Lung (tissue), 12 donors: ENCODE data around the gene HS1BP3. TPM values are rescaled to one million over a fixed set of nuclear protein-coding genes. Genes with fewer than 3 reads are reported as not detected.
A peak's percentile ranks its signal among the peaks of the same experiment; 100 is the strongest.

Source experiments
- ATAC-seq: fragments of 200-7000 bp; cut with Tn5 transposase; one replicate; pipeline ENCODE4 v1.9.1; 2020; ENCODE audit warnings: moderate number of reproducible peaks; ENCODE audit not compliant: insufficient read depth, low FRiP score
- DNase-seq, 3 donors: peaks; one replicate each; pipeline ENCODE4 v3.0.0-alpha.2; 2013 to 2017
- H3K27ac ChIP-seq, 2 donors: one replicate each; pipeline ENCODE4 v1.5.1; 2013; ENCODE audit warnings: mild to moderate bottlenecking in 2 of 2, moderate library complexity in 2 of 2, control low read depth in 1 of 2, inconsistent platforms in 1 of 2, low read depth in 1 of 2, low read length in 1 of 2
- H3K27me3 ChIP-seq, 3 donors: one replicate each; pipeline ENCODE4 v1.5.1; 2013; ENCODE audit warnings: low read length in 2 of 3; ENCODE audit not compliant: control insufficient read depth in 3 of 3, insufficient read depth in 3 of 3
- H3K36me3 ChIP-seq, 4 donors: one replicate each; pipeline ENCODE4 v1.5.1; 2013; ENCODE audit warnings: low read length in 4 of 4, mild to moderate bottlenecking in 1 of 4, moderate library complexity in 1 of 4; ENCODE audit not compliant: control insufficient read depth in 4 of 4, insufficient read depth in 4 of 4
- H3K4me1 ChIP-seq, 5 donors: one replicate each; pipeline ENCODE4 v1.5.1; 2013; ENCODE audit warnings: low read length in 5 of 5, mild to moderate bottlenecking in 2 of 5, moderate library complexity in 1 of 5; ENCODE audit not compliant: control insufficient read depth in 5 of 5, insufficient read depth in 5 of 5
- H3K4me3 ChIP-seq: one replicate; pipeline ENCODE4 v1.5.1; 2013; ENCODE audit warnings: mild to moderate bottlenecking, control low read depth, moderate library complexity
- H3K9ac ChIP-seq, 2 donors: one replicate each; pipeline ENCODE4 v1.5.1; 2013; ENCODE audit warnings: low read length in 2 of 2, control low read depth in 1 of 2; ENCODE audit not compliant: insufficient read depth in 1 of 2
- H3K9me3 ChIP-seq, 4 donors: one replicate each; pipeline ENCODE4 v1.5.1; 2013; ENCODE audit warnings: low read length in 3 of 4, mild to moderate bottlenecking in 1 of 4, moderate library complexity in 1 of 4; ENCODE audit not compliant: control insufficient read depth in 4 of 4, insufficient read depth in 3 of 4
- CTCF ChIP-seq: IDR thresholded peaks from 2 replicates; pipeline ENCODE4 v1.5.1; 2012; ENCODE audit warnings: mild to moderate bottlenecking; ENCODE audit errors: control extremely low read depth, extremely low read depth
- WGBS, 2 donors: extraction: QIAGEN DNeasy Blood & Tissue Kit; methylation state at CpG; one replicate each; pipeline ENCODE4 v1.1.7; 2013; 5-methylcytosine and 5-hydroxymethylcytosine counted together
- polyA plus RNA-seq, 2 donors: library from polyadenylated mRNA; stranded (reverse); fragments of 200-250 nt; gene quantifications; one replicate each; pipeline ENCODE4 v1.2.1, GENCODE V29; 2013
- total RNA-seq, 2 donors: library from RNA; depleted of rRNA in 1 of 2; stranded (reverse); fragments of >200 nt in 1 of 2; gene quantifications; one replicate each; pipeline ENCODE4 v1.2.1, GENCODE V29; 2014 to 2021
- donor health status: control.
- donor health status: control.
- donor health status: Bipolar disorder and iron deficiency.
- donor health status: healthy.
- donor health status: DM: yes; HTN: yes; CAD: no.

HS1BP3 gene
- total and polyA plus RNA-seq, 4 donors = 25.4 to 41.4 (median 33.4) TPM

GRCh38 chr2:20589975-20590703 is 60.8 kb downstream of the HS1BP3 start:
- WGBS, 2 donors = 86 to 90% methylated on average over 14 of the region's 14 CpGs
- DNase-seq = no peak
- TF ChIP-seq CTCF = no peak
- Histone ChIP-seq H3K9ac (no peak overlapping the region), H3K4me1 (peaks cover 0 to 31% (median 14%) of the 10 kb centered on the region in 5 donors), H3K27ac (peak overlapping the region in 1 of 2 donors; percentile 0), H3K4me3 (no peak overlapping the region), H3K36me3 (no peaks in the 10 kb centered on the region), H3K9me3 (no peaks in the 10 kb centered on the region), H3K27me3 (no peaks in the 10 kb centered on the region)
- no peak for ATAC-seq

- H3K27ac ChIP-seq = no peak overlapping the region
- no peak overlapping the region for H3K4me3 ChIP-seq
- TF ChIP-seq CTCF = no peak
- peaks cover 0 to 35% (median 23%) of the 10 kb centered on the region in 5 donors for H3K4me1 ChIP-seq
- H3K9ac ChIP-seq = no peak overlapping the region
- 81% methylated on average over 11 of the region's 11 CpGs for WGBS, 2 donors
- no peak for DNase-seq
- no peaks in the 10 kb centered on the region for H3K9me3 ChIP-seq
- no peaks in the 10 kb centered on the region for H3K27me3 ChIP-seq
- ATAC-seq = no peak
- H3K36me3 ChIP-seq = no peaks in the 10 kb centered on the region
Observed at GRCh38 chr2:20588918-20589871, 61.7 kb downstream of the HS1BP3 start.

DNA sequence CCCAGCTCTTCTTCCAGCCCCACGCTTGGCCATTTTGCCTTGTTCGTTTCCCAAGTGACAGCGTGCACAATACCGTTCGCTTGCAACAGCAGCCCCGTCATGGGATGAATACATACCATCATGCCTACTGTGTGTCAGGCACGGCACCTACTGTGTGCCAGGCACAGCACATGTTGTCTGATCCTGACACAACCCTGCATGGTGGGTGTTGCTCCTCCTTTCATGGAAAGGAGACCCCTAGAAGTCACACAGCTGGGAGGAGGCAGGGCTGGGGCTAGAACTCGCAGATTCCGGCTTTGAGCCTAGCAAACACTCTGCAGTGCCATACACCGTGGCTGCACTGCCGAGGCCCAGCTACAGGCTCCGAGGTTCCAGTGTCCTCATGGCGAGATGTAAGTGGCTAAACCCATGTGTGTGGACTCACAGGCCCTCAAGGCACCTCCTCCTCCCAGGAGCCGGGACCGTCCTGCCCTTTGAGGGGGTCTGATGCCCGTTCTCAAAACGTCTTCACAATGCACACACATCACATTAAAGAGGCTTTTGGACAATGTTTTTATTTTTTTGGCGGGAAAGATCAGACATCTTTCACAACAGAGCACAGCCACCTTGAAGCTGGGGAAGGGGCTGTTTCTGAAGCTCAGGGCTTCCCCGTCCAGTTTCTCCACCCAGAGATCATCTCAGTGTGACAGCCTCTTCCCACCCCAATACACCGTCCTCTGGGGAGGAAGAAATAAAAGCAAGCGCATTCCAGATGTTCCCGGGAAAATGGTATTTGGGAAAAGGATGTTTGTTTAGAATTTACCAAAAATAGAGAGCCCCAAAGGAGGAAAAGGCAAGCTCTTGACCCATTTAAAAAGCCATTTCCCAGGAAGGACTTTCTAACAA is 64.9 kb downstream of the HS1BP3 start:
- DNase-seq = no peak
- ATAC-seq = no peak
- Histone ChIP-seq H3K36me3 (no peaks in the 10 kb centered on the region), H3K27me3 (no peaks in the 10 kb centered on the region), H3K4me1 (peaks cover 0 to 31% (median 17%) of the 10 kb centered on the region in 5 donors), H3K9me3 (peaks cover 0 to 7% (median 1%) of the 10 kb centered on the region in 4 donors), H3K9ac (no peak overlapping the region), H3K4me3 (no peak overlapping the region), H3K27ac (peak overlapping the region; percentile 18 to 38)
- 78 to 83% methylated on average over 22 of the region's 22 CpGs for WGBS, 2 donors
- no peak for TF ChIP-seq CTCF
